SK-MEL-5 (cell line): ENCODE data around the gene KCNJ5. TPM values are rescaled to one million over a fixed set of nuclear protein-coding genes. Genes with fewer than 3 reads are reported as not detected.

Experiments
- DNase-seq: peaks from one replicate; pipeline ENCODE4 v3.0.0-alpha.2; 2016; ENCODE audit warnings: low read depth, low spot score
- in situ Hi-C: cut with HindIII; loops from 2 replicates; pipeline ENCODE4 v1.10.0; 2016; ENCODE audit warnings: low sequenced_read_pairs, high pct_unique_total_duplicates, low pct_unique_long_range_greater_than_20kb
- total RNA-seq: library from RNA; depleted of rRNA; stranded (reverse); fragments of >200 nt; shearing (Covaris generic); gene quantifications from 2 replicates; pipeline ENCODE4 v1.2.3, GENCODE V29; 2014

Gene KCNJ5
- total RNA-seq, 1 experiment from 2014 or later: 0.08 TPM

DNA sequence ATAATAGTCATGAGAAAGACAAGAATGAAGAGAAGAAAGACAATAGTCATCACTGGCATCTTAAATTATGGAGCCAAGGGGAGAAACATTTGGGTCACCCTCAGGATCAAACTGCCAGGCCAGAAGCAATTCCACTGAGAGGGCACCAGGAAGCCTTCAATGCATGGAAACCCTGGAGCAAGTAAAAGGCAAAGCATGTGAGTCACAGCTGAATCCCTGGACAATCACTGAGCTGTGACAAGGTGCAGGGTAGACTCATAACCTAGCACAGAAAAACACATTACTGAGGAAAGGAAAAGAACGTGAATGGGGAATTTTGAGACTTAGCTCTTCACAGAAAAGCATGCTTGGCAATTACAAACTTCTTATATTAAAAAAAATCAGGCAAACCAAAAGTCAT is 25.7 kb upstream of the KCNJ5 start:
- in situ Hi-C loops: no loop called here
- DNase-seq: no peak

DNA sequence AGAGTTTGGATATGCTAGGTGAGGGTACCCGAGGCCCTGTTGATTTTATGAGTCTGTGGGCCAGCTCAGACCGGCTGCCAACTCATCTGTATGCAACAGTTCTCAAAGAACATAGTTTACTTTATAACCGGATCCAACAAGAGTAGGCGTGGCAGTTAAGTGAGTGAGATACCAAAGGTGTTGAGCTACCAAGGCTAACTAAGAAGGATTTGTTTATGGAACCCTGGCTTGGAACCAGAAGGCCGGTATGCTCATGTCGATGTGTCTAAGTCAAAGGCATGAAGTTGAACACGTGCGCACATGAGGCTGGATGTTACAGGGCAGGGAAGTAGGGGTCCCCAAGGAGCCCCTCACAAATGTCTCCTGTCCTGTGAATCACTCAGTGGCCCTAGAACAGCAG is 23.9 kb upstream of the KCNJ5 start, which contains the start of gene KCNJ1:
KCNJ1 (minus strand) TSS at position 20 of the 400 bp plus-strand sequence. CDS start 27,053 bp downstream, outside the sequence.
- in situ Hi-C loops: no loop called here
- no peak for DNase-seq

DNA sequence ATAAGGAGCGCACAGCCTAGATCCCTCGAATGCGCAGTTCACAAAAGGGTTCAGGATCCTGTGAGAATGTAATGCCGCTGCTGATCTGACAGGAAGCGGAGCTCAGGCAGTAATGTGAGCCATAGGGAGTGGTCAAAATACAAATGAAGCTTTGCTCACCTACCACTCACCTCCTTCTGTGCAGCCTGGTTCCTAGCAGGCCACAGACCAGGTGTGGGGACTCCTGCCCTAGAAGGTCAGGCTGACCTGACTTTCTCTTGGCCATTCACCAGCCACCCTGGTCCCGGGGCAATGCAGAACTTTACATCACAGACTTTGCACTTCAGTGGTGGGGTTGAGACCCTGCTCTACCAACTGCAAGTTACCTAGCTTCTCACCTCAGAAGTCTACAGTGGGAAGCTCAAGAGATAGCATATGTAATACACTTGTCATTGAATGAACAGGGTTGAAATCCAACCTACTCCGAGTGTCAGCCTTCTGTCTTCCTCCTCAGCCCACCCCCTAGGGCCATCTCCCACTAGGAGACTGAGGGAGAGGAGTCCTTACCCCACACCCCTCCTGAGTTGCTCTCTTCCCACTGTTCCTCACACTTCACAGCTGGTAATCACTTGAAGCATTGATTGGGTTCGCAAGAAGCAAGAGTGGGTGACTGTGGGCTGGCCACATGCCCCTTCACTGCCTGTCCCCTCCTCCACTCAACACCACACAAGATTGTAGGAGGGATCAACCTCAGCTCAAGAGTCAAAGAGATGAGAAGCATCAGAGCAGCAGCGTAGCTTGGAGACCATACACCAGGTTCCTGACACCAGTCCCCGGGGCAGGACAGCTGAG is 22.1 kb upstream of the KCNJ5 start:
- no peak for DNase-seq
- in situ Hi-C loops: no loop called here

- in situ Hi-C loops: no loop called here
Observed at GRCh38 chr11:128871168-128871610, 20.0 kb upstream of the KCNJ5 start.

GRCh38 chr11:128872094-128872493 is 19.1 kb upstream of the KCNJ5 start:
- in situ Hi-C loops: no loop called here
- DNase-seq: no peak

More at GRCh38 chr11:128871168-128871610, 20.0 kb upstream of the KCNJ5 start:
- no peak for DNase-seq

- in situ Hi-C loops: no loop called here
- no peak for DNase-seq
Observed at GRCh38 chr11:128872594-128872993, 18.6 kb upstream of the KCNJ5 start.

DNA sequence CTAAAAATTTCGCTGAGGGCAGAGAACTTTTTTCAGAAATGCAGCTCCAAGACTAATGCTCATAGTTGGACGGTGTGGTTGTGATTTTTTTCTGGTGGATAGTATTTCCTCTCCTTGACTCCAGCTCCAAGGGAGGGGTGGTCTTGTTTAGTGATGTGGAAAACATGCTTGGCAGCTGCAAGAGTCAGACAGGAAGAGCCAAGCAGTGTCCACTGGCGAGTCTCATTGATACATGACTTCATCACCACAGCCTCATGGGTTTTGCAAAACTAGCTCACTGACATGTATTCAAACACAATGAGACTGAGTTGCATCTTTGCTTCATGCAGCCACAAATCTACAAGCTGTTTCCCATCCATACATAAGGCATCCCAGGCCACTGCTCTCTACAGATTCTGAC is 16.7 kb upstream of the KCNJ5 start:
- no peak for DNase-seq
- in situ Hi-C loops: no loop called here

- DNase-seq: no peak
- in situ Hi-C loops: no loop called here
Observed at GRCh38 chr11:128876133-128876650, 15.0 kb upstream of the KCNJ5 start.

GRCh38 chr11:128877726-128878125 is 13.4 kb upstream of the KCNJ5 start:
- no peak for DNase-seq
- in situ Hi-C loops: no loop called here

- in situ Hi-C loops: no loop called here
- no peak for DNase-seq
Observed at GRCh38 chr11:128878455-128878854, 12.7 kb upstream of the KCNJ5 start.

GRCh38 chr11:128879817-128880216 is 11.3 kb upstream of the KCNJ5 start:
- no peak for DNase-seq
- in situ Hi-C loops: no loop called here

DNA sequence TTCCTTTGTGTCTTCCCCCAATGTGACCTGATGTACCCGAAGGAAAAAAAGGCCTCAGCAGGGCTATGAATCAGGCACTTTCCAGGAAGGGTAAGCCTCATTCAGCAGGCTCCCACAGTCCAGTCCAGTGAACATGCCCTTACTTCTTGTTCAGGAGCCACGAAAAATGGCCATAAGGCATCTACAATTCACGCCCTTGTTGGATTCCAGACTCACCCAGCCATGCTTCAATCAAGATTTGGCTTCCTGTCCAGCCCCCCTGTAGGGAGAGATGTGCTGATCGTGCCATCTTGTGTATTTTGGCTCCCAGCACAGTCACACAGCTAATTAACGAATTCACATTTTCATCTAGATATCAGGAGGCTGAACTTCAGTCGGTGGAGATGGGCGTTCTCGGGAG is 9.9 kb upstream of the KCNJ5 start:
- no peak for DNase-seq
- in situ Hi-C loops: no loop called here

- in situ Hi-C loops: no loop called here
- DNase-seq: no peak
Observed at GRCh38 chr11:128882451-128882850, 8.7 kb upstream of the KCNJ5 start.

DNA sequence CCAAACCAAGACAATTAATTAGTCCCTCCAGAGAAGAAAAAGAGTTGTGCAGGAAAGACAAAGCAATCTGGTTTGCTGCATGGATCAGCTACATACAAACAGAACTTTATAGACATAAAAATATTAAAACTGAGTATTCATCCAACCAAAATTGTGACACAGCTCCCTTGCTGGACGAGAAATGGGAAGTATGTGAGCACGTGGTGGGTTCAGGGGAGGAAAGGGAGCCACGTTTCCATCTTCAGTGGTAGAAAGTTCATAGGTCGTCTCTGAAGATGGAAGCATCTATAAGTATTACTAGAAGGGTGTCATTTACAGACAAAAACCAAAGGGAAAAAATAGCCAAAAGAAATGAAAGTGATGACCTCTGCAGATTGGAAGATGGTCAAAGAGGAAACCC is 7.1 kb upstream of the KCNJ5 start:
- no peak for DNase-seq
- in situ Hi-C loops: no loop called here

GRCh38 chr11:128884703-128885338 is 6.3 kb upstream of the KCNJ5 start:
- in situ Hi-C loops: no loop called here
- peak; percentile 65 for DNase-seq

GRCh38 chr11:128886406-128887124 is 4.6 kb upstream of the KCNJ5 start:
- peak; percentile 26 for DNase-seq
- in situ Hi-C loops: no loop called here

DNA sequence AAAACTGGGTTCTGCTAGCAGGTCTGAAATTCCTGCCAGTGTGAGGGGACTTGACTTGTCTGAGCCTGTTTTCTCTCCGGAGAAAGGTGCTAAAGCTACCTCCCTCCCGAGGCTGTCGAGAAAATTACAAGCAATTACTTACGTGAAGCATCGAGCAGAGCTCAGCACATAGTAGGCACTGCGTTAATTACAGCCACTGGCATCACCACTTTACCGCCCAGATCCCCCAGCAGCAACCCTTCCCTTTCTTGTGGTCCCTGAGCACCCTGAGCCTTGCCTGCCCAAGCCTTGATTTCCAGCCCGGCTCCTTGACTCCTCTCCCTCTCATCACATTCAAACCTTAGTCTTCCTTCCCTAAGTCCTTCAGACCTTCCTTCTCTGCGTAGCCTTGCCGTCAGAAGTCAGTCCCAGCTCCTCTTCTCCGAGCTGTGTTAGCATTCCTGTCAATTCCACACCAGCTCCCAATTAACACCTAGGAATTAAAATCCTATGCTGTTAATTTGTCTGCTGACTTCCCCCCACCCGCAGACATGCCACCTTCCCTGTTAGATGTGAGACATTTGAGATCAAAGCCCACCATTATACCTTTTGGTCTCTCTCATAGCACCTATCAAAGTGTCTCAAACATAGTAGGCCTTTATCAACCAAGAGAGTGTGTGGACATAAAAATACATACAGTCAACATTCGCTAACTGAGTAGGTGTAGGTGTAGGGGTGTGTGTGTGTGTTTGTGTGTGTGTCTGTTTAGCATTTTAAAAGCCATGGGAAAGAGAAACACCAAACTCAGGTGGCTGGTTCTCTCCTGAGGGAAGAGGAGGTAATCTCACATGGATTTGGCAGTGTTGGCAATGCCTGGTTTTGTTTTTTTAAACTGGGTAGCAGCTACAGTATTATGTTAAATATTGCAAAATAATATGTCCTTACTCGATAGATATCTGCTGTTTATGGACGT is 2.8 kb upstream of the KCNJ5 start:
- DNase-seq: no peak
- in situ Hi-C loops: no loop called here
